Activated CD8-positive, alpha-beta memory T cell treated with anti-CD3 and anti-CD28 coated beads, Interleukin-2, amount 50 U/mL, for 4 hours (primary cell): ENCODE data around the gene LRRC47.

ENCODE experiments used
- DNase-seq: peaks from one replicate; pipeline ENCODE4 v3.0.0-alpha.2; 2020

LRRC47 gene

DNA sequence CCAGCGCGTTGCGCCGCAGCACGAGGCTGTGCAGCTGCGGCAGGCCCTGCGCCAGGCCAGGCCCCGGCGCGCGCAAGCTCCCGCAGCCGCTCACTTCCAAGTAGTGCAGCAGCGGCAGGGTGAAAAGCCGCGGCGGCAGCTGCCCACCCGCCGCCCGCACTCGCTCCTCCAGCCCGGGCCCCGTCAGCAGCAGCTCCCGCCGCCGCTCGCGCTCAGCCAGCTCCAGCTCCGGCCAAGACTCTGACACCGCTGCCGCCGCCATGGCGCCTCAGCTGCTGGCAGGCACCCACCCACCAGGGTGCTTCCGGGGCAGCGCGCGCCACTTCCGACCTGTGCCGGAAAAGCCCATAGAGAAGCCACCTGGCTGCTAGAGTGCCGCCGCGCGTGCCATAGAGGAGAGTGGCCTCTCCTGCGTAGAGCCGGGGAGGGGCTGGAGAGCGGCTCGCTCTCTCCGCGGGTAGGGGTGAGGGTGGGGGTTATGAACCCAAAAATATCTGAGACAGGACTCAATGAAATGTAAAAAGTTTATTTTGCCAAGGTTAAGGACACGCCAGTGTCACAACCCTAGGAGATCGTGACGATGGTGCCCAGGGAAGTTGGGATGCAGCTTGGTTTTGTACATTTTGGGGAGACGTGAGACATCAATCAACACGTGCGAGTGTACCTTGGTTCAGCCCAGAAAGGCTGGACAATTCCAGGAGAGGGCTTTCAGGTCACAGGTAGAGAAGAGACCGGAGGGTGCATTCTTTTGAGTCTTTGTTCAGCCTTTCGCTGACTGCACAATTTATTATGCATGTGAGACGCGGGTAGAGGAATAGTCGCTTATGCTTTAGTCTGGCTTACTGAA lies at the start of gene LRRC47:
LRRC47 (minus strand) TSS at position 284 of the 847 bp plus-strand sequence; CDS start at position 262, 22 bp downstream.
- peak; percentile 95 for DNase-seq

DNA sequence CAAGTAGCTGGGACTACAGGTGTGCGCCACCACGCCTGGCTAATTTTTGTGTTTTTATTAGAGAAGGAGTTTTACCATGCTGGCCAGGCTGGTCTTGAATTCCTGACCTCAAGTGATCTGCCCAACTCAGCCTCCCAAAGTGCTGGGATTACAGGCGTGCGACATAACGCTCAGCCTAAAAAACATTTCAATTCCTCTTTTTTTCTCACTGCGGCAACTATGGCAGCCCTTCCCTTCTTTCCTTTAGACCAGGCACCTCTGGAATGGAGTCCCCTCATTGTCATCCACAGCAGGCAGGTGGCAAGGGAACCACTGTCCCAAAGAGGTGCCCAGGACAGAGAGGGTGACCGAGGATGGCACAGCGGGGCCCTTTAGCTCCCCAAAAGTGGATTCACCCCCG lies 46.6 kb upstream of the LRRC47 start:
- DNase-seq, result no peak

DNA sequence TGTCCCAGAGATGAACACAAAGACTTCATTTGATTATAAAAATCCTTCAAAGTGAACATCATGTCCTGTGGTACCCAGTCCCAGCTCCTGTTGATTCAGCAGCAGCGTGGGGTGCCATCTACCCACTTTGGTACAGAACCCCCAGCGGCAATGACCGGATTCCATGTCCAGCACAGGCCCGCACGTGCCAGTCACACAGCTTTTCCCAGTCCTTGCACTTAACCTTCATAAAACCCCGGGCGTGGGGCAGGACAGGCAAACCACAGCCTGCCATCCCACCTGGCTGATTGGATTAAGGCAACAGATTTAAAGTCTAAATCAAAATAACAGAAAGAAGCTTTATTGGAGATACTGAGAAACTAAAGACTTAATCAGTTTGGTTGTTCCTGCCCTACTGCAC lies 45.2 kb upstream of the LRRC47 start:
- DNase-seq, result no peak

DNA sequence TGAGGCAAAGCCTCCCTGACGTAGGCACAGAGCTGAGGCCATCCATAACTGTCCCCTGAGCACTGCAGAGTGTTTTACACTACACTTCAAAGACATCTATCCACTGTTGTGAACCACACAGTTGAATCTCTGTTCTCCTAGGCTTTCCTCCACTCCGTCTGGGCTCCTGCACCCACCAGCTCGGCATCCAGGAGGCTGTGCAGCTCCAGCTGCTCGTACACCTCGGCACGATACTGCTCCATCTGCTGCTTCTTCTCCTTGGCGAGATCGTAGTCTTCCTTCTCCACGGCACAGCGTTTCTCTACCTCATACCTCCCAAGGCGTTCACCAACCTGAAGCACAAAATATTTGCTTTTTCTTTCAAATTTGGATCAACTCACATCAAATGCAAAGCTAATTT lies 42.5 kb upstream of the LRRC47 start:
- no peak for DNase-seq

DNA sequence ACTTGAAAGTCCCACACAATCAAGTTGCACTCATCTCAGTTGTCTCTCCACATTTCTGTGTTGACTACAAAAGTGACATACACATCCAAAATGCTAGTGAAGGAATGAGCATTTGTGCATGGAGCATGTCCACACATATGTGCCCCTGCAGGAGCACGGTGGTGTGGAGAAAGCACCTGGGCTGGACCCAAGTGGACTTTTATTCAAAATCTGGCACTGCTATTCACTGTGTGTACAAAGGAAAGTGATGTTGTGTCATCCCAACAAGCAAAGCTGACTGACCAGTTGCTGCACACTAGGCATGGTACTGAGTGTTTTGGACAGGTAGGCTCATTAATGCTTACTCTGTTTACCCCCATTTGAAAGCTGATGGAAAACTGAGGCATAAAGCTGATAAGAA lies 41.4 kb upstream of the LRRC47 start:
- DNase-seq, result no peak

DNA sequence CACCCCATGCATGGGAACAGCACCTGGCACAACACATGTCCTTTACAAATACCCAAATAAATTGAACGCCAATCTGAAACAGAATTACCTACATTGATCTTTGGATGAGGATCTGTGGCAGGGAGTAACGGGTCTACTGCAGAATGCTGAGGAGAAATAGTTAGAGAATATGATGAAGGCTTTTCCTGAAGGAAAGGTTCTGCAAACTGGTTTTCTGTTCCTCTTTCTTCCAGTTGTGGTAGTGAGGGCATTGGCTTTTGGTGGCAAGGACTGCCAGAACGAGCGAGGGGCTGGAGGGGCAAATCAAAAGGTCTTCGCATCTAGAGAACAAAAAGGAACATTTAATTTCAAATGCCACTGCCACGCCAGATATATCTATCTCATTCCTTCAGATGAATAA lies 40.9 kb upstream of the LRRC47 start:
- DNase-seq, result no peak

DNA sequence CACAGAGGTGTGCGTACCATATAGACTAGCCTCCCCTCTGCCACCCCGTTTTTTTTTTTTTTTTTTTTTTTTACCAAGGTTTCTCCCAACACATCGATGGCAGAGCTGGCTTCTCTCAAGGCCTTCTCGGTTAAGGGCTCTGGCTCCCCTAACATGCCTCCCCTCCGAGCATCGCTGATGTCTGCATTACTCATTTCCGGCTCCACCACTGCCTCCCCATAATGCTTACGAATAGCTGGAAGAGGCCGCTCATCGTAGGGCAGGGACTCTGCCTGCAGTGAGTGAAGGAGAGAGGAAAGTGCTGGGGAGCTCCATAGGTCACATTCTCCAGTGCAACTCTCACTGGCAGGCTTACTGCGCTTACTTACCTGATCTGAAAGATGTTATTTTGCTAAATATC lies 40.1 kb upstream of the LRRC47 start:
- no peak for DNase-seq

DNA sequence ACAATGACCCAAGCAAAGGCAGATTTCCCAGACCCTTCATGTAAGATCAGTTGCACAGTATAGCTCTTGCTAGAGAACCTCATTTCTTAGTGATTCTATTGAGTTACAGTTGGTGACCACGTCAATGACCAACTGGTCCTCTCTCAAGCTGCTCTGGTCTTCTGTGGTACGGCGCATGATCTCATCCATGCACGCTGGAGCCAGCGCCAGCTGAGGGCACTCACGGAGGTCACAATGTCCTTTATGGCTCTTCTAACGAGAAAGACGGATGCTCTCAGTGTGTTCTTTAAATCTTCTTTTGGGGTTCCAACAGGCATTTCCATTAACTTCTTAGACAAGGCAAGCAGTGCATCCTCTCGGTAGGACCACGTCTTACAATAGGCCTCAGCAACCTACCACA lies 38.4 kb upstream of the LRRC47 start:
- DNase-seq, result no peak

DNA sequence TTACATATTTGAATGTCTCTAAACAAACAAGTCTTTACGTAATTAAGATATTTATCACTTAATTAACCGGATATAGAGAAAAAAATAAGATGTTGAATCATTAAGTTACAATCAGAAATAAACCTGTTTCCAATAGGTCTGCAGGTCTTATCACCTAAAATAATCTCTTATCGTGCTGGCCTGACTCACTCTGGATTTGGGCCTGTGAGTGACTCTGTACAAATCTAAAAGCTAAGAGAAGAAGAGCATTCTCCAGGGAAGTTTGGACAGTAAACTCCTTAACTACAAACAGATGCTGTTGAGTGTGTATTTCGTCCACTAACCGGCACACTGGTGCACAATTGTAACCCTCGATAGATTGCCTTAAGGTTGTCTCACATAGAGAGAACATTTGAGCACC lies 35.4 kb upstream of the LRRC47 start:
- no peak for DNase-seq

DNA sequence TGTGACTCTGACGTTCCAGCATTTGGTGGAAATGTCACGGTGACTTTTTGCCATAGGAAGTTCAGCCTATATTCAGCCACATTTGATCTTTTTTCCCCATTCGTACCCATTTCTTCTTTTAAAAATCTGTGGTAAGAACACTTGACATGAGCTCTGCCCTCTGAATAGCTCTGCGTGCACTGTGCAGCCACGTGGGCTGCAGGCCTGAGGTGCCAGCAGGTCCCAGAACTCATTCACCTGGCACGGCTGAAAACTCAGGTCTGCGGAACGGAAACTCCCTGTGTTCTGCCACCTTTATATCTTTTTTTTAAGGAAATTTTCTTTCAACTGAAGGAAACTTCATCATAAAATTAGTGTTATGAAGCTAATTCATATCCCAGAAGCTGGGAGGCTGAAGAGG lies 32.1 kb upstream of the LRRC47 start:
- DNase-seq, result no peak

DNA sequence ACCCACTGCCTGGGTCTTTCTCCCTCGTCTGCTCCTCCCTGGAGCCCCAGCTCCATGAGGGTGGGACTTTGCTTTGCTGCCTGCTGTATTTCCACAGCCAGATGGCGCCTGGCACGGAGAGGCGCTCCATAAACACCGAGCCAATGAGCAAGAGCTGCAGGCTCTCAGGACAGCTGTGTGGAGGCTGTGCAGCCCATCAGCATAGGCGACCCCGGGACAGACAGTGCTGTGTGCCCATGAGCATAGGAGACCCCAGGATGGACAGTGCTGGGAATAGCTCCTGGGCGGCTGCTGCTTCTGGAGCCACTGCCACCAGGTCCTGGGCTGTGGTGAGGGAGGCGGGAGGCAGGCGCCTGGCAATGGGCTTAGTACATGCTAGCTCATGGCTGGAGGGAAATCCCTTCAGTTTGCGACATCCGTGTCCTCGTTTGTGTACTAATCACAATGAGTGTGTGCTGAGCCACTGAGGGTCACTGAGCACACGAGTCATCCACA lies 31.6 kb upstream of the LRRC47 start:
- DNase-seq, result no peak

DNA sequence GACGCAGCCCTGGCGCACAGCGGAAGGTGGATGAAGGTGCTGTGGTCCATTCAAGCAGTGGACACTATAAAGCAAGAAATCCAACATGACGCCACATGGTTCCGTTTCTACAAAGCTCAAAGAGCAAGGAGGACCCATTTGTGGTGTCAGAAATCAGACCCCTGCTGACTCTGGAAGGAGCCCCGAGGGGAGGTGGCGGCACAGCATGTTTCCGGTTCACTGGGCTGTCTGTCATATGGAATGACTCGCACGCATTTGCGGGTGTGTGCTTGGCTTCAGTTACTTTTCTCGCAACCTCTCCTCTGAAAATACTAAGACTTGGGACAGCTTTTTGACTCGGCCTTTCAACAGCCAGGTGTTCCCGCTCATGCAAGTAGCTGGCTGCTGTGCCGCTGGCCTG lies 29.1 kb upstream of the LRRC47 start:
- DNase-seq, result no peak

DNA sequence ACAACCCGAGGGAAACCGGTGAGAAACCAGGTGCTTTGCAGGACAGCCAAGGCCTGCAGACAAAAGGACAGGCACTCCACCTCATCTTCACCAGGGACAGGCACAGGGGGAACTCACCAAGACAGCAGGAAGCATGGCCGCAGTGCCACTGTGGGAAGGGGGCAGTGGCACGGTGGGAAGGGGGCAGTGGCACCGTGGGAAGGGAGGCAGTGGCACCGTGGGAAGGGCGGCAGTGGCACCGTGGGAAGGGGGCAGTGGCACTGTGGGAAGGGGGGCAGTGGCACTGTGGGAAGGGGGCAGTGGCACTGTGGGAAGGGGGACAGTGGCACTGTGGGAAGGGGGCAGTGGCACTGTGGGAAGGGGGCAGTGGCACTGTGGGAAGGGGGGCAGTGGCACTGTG lies 28.4 kb upstream of the LRRC47 start:
- no peak for DNase-seq

DNA sequence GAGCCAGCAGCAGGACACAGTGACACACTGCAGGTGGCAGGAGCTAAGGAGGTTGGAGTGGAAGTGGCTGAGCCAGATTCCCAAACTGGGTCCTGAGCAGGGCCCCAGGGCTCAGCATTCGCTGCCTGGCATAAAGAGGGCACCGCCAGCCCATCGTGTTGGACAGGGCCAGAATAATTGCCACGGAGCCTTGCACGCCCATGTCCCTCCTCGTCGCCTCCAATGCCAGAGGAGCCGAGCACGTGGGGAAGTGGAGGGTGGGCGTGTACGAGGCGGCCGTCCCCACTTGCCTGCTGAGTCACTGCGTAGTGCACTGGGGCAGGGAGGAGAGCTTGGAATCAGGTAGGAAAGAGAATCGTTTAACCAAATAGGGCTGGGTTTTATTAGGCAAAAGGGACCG lies 26.1 kb upstream of the LRRC47 start:
- no peak for DNase-seq

DNA sequence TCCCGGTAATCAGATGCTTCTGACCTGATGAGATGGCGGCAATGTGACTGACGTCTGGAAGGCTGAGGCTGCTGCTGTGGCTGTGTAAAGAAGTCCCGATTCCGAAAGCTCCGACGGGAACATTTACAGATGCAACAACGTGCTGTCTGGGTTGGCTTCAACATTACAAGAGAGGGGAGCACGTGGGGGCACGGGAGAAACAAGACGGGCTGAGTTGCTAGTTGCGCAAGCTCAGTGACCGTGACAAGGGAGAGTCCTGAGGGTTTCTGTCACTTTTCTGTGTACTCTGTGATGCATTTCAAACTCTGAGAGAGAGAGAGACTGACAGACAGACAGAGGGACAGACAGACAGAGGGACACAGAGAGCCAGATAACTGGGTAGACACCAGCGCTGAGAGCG lies 25.6 kb upstream of the LRRC47 start:
- DNase-seq, result no peak

DNA sequence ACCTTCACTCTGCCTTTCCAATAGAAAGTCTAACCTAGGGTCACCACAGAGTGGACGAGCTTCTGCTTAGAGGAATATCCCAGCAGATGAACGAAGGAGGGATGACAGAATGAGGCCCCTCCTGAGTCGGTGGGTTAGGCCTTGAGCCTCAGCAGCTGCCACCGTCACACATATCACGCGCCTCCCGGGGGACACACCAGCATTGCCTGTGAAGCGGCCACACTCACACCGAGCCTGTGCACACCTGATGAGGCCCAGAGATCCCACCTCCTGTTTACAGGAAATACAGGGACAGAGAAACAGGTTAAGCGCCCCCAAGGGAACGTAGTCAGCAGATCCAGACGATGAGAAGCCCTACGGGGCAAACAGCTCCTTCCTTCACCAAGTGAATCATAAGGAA lies 25.1 kb upstream of the LRRC47 start:
- DNase-seq, result no peak

DNA sequence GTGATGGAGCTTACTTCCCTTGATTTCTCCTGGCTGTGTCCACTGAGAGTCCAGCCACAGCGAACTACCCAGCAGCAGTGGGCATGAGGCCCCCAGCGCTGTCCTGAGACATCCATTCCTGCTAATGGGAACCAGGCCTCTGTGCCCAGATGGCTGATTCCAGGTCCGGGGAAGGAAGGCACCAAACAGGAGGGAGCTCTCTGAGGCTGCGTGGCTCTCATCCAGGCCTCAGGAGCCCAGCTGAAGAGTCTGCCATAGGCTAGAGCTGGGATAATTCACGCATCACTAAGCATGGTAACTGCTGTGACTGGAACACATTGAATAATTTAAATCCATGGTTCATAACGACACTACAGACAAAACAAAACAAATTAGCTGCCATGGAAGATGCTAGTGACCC lies 24.7 kb upstream of the LRRC47 start:
- no peak for DNase-seq

DNA sequence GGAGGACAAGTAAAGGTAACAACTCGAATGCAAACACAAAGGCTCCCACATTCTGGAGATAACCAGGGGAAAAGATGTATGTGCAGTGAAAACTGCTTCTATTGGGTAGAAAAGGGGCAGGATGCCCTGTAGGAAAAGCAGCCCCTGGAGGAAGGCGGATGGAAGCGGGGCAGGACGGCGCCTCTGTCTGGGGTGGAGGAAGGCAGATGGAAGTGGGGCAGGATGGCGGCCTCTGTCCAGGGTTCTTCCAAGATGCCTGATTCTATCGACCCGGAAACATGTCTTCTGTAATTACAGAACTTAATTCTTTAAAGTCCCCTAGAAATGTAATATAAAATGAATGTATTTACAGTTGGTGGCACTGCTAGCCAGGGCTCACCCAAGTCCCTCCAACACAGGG lies 24.0 kb upstream of the LRRC47 start:
- no peak for DNase-seq

DNA sequence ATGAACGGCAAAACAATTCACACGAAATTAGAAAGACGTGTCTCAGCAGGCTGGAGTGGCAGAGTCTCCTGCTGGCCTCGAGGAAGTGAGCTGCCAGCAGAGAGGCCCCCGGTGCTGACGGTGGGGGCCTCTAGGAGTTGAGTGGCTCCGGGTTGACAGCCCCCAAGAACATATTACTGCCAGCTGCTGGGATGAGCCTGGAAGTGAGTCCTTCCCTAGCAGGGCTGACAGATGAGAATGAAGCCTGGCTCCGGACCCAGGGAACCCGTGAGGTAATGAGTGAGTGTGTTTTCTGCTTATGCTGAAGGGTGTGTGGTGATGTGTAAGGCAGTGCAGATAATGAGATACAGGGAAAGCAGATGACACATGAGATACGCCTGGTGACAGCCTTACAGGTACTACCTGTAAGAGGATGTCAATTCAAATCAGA lies 23.5 kb upstream of the LRRC47 start:
- DNase-seq, result no peak

DNA sequence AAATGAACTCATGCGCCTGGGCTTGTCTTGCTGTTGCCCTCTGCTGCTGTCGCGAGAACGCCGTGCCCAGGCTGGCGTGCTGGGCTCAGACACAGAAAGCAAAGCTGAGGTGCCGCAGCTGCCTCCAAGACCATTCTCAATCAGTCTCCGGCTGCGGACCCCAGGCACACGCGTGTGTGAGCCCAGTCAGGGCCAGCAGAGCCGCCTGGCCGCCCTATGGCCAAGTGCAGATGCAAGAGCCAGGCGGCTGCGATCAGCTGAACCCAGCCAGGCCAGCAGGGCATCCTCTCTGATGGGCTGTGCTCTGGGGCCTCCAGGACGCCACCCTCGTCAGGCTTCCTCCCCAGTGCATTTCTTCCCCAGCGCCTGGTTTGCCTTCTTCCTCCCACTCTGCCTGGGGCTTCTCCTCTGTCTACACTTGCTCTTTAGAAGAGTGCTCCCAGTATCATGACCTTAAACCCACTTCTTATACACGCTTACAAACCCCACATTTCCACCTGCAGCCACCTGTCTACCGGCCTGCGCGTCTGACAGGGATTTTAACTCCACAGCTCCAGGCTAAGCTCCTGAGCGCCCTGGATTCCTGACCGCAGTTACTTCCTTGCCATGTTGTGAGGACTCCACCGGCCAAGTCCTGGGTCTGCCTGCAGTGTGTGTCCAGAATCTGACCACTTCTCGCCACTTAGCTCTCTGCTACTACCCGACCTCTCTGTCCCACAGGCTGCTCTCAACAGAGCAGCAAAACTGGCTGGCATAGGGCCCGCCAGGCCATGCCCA lies 21.7 kb upstream of the LRRC47 start:
- DNase-seq, result no peak

DNA sequence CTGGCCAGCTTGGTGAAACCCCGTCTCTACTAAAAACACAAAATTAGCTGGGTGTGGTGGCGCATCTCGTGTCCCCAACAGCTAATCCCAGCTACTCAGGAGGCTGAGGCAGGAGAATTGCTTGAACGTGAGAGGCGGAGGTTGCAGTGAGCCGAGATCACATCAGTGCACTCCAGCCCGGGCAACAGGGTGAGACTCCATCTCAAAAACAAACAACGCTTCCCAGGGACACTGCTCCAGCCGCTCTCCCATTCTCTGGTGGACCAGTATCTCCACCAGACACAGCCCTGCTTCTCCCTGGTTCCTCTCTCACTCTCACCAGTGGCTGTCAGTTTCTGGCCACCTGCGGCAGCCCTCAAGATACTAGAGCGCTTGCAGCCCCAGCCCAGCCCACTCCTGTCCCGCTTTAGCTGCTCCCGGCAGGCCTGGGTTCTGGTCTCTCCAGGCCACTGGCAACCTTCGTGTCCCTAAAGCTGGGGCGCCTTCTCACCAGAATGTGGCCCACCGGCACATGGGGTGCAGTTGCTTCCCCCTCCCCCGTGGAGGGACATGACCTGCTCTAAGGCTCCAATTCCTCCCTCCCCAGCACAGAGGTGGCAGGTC lies 20.9 kb upstream of the LRRC47 start:
- no peak for DNase-seq

DNA sequence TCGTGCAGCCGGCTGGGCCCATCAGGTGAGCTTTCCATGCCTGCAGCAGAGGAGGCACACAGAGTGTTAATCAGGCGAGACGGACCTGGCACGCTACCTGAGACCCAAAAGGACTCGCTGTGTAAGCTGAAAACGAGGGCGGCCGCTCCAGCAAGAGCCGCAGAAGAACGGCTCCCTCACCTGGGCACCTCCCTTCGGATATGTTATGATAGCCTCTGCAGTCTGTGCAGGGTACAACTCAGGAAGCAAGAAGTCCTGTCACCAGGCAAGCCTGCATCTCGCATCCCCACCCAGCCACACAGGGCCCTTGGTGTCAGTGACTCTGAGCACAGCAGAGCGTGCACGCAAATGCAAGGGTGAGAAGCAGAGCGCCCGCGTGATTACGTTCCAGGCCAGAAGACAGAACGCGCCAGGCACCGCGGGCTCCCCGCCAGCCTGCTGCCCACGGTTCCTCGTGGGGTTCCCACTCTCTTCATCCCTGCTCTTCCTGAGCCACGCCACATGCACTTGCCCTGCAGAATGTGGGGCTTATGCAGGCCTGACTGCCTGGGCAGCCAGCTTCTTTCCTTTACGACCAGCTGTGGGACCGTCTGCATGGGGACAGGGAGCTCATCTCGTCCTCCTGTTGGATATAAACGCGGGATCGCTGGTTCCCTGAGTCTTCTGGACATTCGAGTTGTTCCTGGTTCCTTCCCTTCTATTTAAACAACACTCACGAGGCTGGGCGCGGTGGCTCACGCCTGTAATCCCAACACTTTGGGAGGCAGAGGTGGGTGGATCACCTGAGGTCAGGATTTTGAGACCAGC lies 20.2 kb upstream of the LRRC47 start:
- DNase-seq, result no peak
